Bronchial epithelial cell (primary cell): ENCODE results near the gene SARDH. TPM values are rescaled to one million over a fixed set of nuclear protein-coding genes. Genes with fewer than 3 reads are reported as not detected.

Source experiments
- DNase-seq: peaks from one replicate; pipeline ENCODE4 v3.0.0-alpha.2; 2010; ENCODE audit warnings: low read depth
- FAIRE-seq: peaks from 2 replicates; lab custom pipeline; 2011; peaks lifted over from hg19 to GRCh38; lab: Jason Lieb, UNC
- H3K27me3 ChIP-seq: 2 replicates; pipeline ENCODE4 v1.5.1; 2011; ENCODE audit warnings: low read length; ENCODE audit not compliant: control insufficient read depth, insufficient read depth
- H3K36me3 ChIP-seq: 2 replicates; pipeline ENCODE4 v1.5.1; 2011; ENCODE audit warnings: low read length; ENCODE audit not compliant: control insufficient read depth, insufficient read depth
- H3K4me3 ChIP-seq: 2 replicates; pipeline ENCODE4 v1.5.1; 2011; ENCODE audit warnings: mild to moderate bottlenecking, low read depth, low read length, control low read depth
- total RNA-seq: library from RNA; depleted of rRNA; stranded (reverse); fragments of >200 nt; gene quantifications from 2 replicates; pipeline ENCODE4 v1.2.1, GENCODE V29; 2014
- TF ChIP-seq, protein P1 (sequence below): IDR thresholded peaks from 2 replicates; pipeline ENCODE4 v1.5.1; 2011; ENCODE audit warnings: mild to moderate bottlenecking, moderate library complexity, low read length, control low read depth, inconsistent platforms; ENCODE audit not compliant: insufficient read depth, severe bottlenecking

Gene SARDH
- total RNA-seq, 1 donor from 2014 or later = under 0.01 TPM

DNA sequence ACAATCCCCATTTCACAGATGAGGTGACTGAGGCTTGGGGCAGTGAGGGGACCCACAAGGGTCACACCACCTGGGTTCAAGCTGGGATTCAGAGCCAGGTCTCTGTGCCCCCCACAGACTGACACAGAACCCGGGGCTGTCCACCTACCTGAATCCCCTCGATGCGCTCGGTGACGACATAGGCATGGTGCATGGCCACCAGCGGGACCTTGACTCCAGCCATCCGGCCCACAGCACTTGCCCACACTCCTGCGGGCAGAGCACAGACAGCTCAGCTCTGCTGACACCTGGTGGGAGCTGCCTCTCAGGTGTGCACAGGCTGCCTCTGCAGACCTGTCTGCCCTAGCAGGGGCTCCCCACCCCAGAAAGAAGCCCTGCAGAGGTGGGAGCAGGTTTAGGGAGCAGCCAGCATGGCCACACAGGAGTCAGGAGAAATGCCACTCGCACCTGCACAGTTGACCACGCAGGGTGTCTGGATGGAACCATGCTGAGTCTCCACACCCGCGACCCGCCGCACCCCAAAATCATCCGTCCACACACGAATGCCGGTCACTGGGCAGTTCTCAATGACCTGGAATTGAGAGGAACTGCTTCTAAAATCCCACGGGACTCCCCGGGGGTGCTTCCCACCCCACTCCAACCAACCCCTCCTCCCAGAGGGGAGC is 8.4 kb downstream of the SARDH start:
- TF ChIP-seq, protein P1, sequence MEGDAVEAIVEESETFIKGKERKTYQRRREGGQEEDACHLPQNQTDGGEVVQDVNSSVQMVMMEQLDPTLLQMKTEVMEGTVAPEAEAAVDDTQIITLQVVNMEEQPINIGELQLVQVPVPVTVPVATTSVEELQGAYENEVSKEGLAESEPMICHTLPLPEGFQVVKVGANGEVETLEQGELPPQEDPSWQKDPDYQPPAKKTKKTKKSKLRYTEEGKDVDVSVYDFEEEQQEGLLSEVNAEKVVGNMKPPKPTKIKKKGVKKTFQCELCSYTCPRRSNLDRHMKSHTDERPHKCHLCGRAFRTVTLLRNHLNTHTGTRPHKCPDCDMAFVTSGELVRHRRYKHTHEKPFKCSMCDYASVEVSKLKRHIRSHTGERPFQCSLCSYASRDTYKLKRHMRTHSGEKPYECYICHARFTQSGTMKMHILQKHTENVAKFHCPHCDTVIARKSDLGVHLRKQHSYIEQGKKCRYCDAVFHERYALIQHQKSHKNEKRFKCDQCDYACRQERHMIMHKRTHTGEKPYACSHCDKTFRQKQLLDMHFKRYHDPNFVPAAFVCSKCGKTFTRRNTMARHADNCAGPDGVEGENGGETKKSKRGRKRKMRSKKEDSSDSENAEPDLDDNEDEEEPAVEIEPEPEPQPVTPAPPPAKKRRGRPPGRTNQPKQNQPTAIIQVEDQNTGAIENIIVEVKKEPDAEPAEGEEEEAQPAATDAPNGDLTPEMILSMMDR = peak; percentile 2
- H3K4me3 ChIP-seq = no peak overlapping the region
- DNase-seq = no peak
- H3K27me3 ChIP-seq = no peaks in the 10 kb centered on the region
- peak; percentile 32 for FAIRE-seq
- no peaks in the 10 kb centered on the region for H3K36me3 ChIP-seq

GRCh38 chr9:133728856-133729616 is 9.1 kb downstream of the SARDH start:
- no peak overlapping the region for H3K4me3 ChIP-seq
- TF ChIP-seq, protein P1 = no peak
- no peak for DNase-seq
- H3K36me3 ChIP-seq = no peaks in the 10 kb centered on the region
- no peak for FAIRE-seq
- no peaks in the 10 kb centered on the region for H3K27me3 ChIP-seq

GRCh38 chr9:133727876-133728441 is 10.2 kb downstream of the SARDH start:
- no peak for FAIRE-seq
- no peak for DNase-seq
- Histone ChIP-seq H3K36me3 (no peaks in the 10 kb centered on the region), H3K4me3 (no peak overlapping the region), H3K27me3 (no peaks in the 10 kb centered on the region)
- TF ChIP-seq, protein P1 = no peak

DNA sequence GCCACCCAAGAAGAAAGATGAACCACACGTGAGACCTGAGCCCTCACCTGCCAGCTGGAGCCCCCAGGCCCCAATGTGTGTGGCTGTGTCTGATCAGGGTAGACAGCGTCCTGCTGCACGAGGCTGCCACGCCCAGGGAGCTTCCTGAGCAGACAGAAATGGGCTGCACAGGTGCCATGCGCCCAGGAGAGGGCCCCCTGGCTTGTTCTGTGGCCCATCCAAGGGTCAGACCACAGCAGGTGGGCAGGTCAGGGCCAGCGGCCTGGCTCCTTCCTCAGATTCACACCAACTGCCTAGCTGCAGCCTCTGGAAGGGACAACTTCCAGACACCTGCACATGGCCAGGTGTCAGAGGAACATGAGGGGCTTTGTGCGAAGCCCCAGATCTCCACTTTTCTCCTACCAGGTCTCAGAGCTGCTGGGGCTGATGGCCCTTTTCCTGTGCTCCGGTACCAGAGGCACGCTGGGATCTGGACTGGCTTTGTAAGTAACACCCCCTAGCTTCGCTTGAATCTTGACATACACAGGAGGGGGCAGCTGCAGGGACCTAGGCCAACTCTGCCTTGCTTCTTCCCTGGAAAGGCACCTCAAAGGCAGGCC is 10.8 kb downstream of the SARDH start:
- DNase-seq (no peak), FAIRE-seq (no peak)
- Histone ChIP-seq H3K36me3 (no peaks in the 10 kb centered on the region), H3K4me3 (no peak overlapping the region), H3K27me3 (no peaks in the 10 kb centered on the region)
- TF ChIP-seq, protein P1 = no peak

DNA sequence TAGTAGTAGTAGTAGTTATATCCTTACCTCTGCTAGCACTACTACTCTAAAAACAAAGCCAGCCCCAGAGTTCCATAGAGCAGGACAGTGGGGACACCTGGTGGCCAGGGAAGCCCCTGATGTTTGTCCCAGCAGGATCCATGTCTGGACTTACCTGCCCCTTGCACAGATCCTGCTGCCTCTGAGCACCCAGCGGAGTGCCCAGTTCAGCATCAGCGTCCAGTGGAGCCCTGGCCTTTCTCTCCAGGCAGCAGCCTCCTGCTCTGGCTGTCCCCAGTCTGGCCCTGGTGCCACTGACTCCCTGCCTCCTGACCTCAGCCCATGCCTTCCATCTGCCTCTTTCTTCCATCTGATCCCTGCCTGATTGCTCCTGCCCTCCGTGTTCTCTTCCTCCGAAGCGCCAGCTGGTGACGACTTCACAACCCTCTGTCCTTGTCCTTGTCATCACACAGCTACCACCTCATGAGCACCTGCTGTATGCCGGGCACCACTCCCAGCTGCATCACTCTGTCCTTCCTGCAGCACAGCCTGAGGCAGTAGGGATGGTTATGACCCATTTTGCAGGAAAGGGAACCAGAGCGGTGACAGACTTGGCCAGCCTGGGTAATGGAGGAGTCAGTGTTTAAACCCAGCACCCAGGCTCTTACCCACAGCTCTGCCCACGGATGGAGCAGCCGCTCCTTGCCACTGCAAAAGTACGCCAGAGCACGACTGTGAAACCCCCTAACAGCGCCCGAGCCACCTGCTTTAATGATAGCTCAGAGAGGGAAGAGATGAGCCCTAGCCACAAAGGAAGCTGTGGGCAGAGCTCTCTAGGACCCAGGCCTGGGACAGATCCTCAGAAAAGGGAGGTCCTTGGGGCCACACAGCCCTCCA is 11.5 kb downstream of the SARDH start:
- Histone ChIP-seq H3K27me3 (no peaks in the 10 kb centered on the region), H3K36me3 (no peaks in the 10 kb centered on the region), H3K4me3 (no peak overlapping the region)
- TF ChIP-seq, protein P1 = peak; percentile 55
- DNase-seq (peak; percentile 29), FAIRE-seq (no peak)
